ENCODE results near the gene XPR1. TPM values are rescaled to one million over a fixed set of nuclear protein-coding genes. Genes with fewer than 3 reads are reported as not detected.
A peak's percentile ranks its signal among the peaks of the same experiment; 100 is the strongest.

Gene XPR1
- polyA plus RNA-seq, 10 donors = 9.0 to 12.7 (median 11.1) TPM

- DNase-seq = no peak
These were observed 19.2 kb upstream of the XPR1 start for GRCh38 chr1:180612632-180613031.

DNA sequence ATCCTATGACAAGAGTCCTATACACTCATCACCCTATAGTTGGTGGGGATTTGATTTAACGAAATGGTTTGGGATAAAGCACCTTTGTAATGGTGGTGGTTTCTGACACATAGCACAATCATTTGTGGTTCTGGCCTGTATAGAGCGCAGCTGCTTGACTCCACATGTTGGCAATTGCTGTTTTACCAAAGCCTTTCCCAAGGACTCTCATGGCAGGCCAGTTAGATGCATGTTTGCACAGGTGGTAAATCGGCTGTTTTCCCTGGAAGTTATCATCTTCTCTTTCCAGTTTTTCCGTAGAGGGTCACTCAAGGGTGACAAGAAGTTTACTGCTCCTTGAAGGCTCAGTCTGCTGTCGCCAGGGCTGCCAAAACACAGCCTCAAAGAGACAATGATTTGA lies 17.1 kb upstream of the XPR1 start:
- no peak for DNase-seq

GRCh38 chr1:180615493-180616290 lies 16.1 kb upstream of the XPR1 start:
- no peak for DNase-seq

GRCh38 chr1:180616439-180616838 lies 15.4 kb upstream of the XPR1 start:
- no peak for DNase-seq

DNA sequence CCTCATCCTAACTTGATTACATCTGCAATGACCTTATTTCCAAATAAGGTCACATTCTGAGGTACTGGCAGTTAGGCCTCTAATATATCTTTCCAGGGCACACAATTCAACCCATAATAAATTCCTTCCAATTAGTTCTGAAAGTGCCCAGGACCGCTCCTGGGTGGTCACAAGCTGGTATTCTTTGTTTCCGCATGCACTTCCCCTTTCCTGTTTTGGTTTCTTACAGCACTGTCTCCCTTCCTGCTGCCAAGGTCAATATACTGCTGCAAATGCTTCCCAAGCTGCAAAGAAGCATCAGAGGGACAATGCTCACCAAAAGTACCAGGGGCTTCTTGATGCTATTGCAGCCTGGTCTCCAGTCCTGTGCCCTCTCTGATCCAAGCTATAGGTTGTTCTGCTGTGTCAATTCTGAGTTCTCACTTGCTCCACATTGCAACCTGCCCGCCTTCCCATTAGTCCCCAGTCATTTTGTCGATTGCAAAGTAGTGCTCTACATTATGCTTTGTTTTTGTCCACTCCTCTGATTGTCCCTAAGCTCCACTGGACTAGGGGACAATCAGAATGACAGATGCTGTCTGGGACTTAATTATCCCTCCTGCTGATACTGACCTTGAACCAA lies 13.9 kb upstream of the XPR1 start:
- no peak for DNase-seq

DNA sequence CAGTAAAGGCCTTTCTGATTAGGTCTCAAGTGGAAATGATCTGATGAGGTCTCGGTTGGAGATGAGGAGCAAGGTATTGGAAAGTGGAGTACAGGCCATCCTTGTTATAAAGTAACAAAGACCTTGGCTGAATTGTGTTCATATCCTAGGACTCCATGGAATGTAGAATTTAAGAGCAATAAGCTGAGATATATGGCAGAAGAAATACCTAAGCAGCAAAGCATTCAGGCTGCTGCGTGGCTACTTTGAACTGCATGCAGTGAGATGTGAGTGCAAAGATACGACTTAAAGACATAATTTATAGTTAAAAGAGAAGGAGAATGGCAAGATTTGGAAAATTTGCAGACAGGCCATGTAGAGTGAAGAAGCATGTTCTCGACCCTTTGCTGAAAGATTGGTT lies 11.2 kb upstream of the XPR1 start:
- no peak for DNase-seq

DNA sequence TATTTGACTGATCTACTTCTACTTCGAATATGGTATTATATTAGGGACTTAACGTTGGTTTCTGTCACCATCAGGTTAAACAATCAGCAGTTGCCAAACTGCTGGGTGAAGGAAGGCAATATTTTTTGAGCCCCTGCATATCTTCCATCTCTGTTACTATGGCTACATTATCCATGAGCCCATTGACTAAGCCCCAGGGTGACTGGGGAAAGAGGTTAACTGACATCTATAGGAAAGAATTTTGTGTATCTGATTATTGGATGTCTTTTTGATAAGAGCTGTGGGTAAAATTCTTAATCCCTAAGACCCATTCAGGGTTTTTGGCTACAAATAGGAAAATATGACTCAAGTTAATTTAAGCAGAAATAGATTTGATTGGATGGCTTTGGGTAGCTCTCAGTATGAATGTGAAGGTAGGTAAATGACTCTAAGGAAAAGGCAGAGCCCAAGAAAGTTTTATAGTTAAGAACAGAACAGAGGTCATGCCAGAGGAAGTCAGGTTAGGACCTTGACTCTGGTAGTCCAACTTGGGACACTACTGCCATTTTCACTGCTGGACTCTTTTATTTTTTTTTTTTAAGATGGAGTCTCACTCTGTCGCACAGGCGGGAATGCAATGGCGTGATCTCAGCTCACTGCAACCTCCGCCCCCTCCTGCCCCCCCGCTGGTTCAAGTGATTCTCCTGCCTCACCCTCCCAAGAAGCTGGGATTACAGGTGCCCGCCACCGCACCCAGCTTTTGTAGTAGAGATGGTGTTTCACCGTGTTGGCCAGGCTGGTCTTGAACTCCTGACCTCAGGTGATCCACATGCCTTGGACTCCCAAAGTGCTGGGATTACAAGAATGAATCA lies 8.9 kb upstream of the XPR1 start:
- no peak for DNase-seq

GRCh38 chr1:180623579-180624347 lies 8.1 kb upstream of the XPR1 start:
- DNase-seq = no peak

DNA sequence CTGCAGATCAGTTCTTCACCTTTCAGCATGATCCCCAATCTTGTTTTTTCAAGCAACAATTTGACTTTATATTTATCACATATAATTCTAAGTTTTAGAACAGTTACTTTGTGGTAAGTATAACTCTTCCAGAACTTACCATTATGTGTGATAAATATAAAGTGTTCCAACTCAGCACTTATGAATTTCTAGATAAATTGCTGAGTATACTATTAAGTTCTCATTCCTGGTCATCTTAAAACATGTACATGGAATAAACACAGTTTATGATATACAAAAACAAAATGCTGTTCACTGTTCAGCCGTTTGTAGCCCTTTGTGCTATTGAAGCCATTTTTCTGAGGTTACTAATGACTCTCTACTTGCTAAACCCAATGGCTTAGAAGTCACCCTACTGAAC lies 5.1 kb upstream of the XPR1 start:
- DNase-seq = no peak

DNA sequence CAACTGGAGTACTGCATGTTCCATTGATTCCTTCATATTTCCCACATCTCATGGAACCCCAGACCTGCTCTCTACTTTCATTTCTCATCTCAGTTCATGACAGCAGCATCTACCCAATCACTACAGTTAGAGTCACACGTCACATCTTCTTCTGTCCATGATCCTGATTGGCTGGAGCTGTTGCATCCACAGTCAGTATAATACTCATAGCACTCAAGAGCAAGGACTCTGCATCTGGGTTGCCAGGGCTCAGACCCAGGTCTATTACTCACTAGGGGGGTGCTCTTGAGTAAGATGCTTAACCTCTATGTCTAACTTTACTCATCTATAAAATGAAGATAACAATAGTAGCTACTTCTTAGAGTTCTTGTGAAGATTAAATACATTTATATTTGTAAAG lies 4.4 kb upstream of the XPR1 start:
- no peak for DNase-seq

DNA sequence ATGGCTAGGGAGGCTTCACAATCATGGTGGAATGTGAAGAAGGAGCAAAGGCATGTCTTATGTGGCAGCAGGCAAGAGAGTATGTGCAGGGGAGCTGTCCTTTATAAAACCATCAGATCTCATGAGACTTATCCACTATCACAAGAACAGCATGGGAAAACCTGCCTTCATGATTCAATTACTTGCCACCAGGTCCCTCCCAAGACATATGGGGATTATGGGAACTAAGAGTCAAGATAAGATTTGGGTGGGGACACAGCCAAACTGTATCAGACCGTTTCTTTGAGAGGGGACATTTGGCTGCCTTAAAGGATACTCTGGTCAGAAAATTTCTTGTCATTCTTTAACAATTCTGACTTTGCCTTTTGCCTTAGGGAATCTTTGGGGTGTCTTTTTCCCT lies 3.2 kb upstream of the XPR1 start:
- DNase-seq = no peak

DNA sequence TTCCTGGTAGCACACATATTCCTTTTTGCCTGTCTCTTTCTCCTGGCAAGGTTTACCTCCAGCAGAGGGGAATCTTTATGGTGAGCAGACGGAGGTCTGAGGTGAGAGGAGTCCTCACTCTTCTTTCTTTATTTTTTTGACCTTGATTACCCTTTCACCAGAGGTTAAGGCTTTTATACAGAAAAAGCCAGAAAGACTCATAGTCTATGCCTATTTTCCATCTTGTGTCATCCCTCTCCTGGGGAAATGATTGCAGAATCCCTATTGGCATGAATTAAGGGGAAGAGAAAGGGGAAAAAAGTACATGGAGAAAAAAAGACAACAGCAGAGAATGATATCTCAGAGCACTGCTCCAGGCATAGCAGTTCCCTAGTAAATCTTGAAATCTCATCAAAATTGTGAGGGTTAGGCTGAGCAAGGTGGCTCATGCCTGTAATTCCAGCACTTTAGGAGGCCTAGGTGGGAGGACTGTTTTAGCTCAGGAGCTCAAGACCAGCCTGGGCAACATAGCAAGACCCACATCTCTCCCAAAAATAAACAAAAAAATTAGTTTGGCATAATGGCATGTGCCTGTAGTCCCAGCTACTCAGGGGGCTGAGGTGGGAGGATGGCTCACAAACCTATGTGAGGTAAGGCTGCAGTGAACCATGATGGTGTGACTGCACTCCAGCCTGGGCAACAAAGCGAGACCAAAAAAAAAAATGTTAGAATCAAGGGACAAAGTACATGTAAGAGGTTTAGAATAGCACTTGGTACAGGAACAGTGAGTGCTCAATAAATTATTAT lies 1.2 kb upstream of the XPR1 start:
- no peak for DNase-seq

GRCh38 chr1:180631194-180631765 lies 542 bp upstream of the XPR1 start:
- no peak for DNase-seq

GRCh38 chr1:180632326-180633056 lies 669 bp downstream of the XPR1 start:
- no peak for DNase-seq

GRCh38 chr1:180633057-180634056 lies 1.5 kb downstream of the XPR1 start:
- peak in 1 of 3 donors; percentile 13 for DNase-seq

DNA sequence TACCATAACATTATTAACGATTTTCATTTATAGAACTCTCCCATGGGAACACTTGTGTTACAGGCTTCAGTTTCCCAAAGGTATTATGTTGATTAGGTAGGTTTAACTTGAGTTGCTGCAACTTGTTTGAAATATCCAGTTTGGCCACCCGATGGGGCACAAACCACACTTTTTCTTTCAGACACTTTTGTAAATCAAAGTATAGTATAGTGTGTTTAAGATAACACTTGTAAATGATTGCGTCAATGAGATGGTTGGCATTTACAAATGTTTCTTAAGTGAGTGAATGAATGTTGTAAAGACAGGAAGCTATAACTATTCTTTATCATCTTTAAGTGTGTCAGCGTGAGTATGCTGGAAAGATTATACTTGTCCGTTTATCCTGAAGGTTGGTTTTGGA lies 4.3 kb downstream of the XPR1 start:
- DNase-seq = no peak

DNA sequence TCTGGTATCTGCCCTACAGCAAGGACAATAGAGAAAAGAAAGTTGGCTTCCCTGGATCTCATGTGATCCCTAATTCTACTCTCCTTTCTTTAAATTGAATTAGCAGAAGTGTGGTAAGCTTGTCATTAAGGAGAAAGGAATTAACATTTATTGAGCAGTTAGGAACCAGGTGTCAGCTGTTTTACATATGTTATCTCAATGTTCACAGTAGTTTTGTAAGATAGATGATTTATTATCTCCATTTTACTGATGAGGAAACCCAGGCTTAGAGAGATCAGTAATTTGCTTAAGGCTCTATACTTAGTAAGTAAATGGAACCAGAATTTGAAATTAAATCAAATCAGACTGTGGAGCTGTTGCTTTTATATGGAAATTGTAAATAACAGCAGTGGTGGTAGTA lies 8.0 kb downstream of the XPR1 start:
- DNase-seq = no peak

- no peak for DNase-seq
These were observed 8.7 kb downstream of the XPR1 start for GRCh38 chr1:180640531-180640949.

DNA sequence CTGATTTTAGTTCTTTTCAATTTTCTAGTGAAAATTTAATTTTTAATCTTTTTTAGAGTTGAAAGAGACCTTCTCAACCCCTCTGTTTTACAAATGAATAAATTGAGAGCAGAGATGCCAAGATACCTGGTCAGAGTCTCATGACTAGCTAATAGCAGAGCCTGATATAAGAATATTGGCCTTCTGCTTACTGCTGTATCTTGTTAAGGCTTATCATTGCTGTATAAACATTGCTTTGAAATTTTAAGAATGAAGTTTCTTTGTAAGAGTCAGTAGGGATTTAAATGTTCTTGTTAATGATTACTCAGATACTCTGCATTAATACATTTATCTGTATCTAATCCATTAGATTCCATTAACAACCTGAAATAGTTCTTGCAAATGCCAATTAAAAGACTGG lies 9.8 kb downstream of the XPR1 start:
- DNase-seq = no peak
